Stimulated activated CD8-positive, alpha-beta memory T cell treated with anti-CD3 and anti-CD28 coated beads, Interleukin-2, amount 100 ng/mL, for 48 hours (primary cell): ENCODE measurements around the gene CBX8.

Source experiments
- DNase-seq, 2 donors: peaks; one replicate each; pipeline ENCODE4 v3.0.0-alpha.2; 2020; ENCODE audit warnings: low read depth in 2 of 2

Gene CBX8

DNA sequence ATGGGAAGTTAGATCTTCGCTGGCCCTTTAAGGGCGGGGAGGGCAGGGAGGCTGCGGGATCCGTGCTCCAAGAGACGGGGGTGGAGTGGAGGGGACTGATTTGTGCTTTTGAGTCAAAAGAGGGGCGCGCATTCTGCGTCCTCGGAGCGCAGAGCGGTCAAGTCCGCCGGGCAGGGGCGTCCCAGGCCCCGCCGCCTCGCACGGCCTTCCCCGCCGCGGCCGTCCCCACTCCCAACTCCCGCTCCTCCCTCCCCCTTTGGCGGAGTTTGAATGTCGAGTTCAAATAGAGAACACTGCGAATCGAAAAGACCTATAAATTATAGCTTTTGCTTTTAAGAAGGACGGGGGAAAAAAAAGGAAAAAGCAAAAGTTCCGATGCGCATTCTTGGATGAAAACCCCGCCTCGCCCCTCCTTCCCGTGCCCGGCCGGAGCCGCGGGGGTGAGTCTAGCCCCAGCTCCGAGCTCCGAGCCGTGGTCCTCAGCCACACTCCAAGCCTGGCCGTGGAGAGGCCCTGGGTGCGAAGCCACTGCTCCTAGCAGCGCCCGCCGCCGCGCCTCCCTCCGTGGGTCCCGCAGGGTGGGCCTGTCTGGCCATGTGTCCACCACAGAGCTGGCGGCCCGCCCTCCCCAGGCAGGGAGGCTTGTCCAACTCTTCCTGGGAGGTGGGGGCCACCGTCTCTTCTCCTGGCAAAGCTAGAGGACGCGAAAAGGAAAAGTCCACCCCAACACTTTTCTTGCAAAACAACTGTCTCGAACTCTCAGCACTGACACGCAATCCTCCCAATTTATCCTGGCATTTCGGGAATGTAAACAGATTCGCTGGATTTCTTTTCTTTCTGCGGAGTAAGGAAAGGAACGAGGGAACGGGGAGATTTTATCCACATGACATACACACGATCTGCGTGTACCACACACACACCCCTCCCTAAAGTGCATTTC is 3.6 kb downstream of the CBX8 start:
- no peak for DNase-seq

GRCh38 chr17:79792341-79792871 is 4.5 kb downstream of the CBX8 start:
- DNase-seq = no peak

DNA sequence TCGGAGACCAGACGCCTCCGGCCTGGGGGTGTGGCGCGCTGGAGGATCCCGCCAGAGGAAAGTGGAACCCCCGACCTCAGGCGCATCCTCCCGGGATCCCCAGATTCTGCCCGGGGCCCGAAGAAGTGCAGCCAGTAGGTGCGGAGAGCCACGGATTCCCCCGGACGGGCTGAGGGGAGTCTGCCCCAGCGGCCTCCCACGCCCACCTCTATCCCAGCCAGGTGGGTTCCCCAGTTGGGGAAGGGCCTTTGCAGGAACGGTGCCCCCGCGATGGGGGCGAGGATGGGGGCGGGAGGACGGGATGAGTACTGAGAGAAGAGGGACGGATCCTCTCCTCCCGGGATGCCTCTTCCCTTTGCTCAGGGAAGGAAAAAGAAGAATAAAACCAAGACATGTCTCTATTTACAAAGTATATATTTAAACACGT is 5.1 kb downstream of the CBX8 start:
- no peak for DNase-seq

GRCh38 chr17:79790805-79791734 is 5.8 kb downstream of the CBX8 start:
- DNase-seq = no peak

DNA sequence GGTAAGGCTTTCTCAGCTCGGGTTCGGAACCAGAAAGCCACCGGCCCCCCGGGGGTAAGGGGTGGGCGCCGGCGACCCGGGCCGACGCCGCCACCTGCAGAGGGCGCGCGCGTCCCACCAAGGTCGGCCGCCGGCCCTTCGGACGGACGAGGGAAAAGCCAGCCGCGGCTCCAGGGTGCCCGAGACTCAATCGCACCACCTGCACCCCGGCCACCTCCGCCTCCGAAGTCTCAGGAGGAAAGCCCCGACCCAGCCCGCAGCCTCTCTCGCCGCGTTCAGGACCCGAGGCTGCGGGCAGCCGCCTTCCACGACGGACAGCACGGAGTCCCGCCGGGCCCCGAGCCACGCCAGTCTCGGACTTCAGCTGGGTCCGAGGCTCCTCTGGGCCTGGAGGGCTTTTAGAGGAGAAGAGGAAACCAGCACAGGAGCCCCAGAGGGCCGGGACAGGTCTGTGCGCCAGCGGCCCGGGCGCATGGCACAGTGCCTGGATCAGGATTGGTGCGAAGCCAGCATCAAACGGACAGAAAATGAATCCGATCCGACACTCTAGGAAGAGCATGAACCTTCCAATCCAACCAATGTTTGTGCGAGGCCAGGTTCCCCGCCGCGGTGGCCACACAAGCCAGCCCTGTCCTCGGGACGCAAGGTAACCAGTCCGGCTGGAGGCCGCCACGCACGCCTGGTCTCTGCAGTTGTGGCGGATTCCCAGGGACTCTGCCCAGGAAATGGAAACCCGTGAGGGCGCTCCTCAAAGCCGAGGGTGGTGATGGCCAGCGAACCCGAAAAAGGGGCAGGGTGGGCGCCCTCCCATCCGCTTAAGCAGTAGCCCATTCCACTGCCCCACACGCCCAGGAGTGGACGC is 6.7 kb downstream of the CBX8 start:
- DNase-seq = no peak

- no peak for DNase-seq
Observed at GRCh38 chr17:79788989-79789942, 7.6 kb downstream of the CBX8 start.

- no peak for DNase-seq
Observed at GRCh38 chr17:79788455-79788854, 8.4 kb downstream of the CBX8 start.

- no peak for DNase-seq
Observed at GRCh38 chr17:79786930-79787643, 9.8 kb downstream of the CBX8 start.

GRCh38 chr17:79785900-79786810 is 10.7 kb downstream of the CBX8 start:
- no peak for DNase-seq

DNA sequence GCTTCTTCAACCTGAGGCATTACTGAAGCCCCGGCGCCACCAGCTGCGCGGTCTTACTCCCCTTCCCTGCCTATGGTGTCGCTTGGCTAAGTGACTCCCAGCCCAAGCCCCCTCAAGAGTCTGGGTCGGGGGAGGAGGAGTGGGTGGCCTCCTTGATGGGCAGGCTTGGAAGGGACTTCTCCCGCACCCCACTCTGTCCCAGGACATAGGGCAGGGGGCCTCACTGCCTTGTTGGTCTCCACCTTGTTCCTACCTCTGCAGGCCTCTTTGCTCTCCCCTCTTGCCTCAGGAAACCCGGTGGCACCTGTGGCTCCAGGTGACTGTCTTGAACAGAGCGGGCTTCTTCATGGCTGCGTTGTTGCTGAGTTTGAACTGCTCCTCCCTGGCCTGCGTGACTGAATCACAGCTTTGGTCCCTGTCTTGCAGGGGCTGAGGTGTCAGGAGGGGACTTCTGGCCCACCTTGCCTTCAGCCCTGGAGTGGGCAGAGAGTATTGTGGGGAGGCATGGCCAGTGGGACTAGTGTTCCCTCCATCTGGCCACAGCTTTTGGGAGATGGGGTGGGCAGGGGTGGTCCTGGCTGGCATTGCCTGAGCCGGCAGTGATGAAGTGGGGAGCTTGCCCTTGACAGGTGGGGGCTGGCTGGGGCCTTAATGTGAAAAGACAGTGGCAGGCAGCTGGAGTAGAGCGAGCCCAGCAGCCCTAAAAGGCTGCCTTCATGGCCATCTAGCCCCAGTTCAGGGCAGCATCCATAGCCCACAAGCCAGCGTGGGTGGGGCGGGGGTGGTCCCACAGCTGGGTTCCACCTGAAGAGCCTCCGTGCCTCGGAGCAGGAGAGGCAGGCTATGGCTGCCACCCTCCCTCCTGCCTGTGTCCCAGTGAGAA is 11.6 kb downstream of the CBX8 start:
- no peak for DNase-seq

DNA sequence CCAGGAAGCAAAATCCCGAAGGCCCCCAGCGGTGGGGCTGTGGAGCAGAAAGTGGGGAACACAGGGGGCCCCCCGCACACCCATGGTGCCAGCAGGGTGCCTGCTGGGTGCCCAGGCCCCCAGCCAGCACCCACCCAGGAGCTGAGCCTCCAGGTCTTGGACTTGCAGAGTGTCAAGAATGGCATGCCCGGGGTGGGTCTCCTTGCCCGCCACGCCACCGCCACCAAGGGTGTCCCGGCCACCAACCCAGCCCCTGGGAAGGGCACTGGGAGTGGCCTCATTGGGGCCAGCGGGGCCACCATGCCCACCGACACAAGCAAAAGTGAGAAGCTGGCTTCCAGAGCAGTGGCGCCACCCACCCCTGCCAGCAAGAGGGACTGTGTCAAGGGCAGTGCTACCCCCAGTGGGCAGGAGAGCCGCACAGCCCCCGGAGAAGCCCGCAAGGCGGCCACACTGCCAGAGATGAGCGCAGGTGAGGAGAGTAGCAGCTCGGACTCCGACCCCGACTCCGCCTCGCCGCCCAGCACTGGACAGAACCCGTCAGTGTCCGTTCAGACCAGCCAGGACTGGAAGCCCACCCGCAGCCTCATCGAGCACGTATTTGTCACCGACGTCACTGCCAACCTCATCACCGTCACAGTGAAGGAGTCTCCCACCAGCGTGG is 12.4 kb downstream of the CBX8 start:
- no peak for DNase-seq

- no peak for DNase-seq
Observed at GRCh38 chr17:79783891-79784290, 13.0 kb downstream of the CBX8 start.

DNA sequence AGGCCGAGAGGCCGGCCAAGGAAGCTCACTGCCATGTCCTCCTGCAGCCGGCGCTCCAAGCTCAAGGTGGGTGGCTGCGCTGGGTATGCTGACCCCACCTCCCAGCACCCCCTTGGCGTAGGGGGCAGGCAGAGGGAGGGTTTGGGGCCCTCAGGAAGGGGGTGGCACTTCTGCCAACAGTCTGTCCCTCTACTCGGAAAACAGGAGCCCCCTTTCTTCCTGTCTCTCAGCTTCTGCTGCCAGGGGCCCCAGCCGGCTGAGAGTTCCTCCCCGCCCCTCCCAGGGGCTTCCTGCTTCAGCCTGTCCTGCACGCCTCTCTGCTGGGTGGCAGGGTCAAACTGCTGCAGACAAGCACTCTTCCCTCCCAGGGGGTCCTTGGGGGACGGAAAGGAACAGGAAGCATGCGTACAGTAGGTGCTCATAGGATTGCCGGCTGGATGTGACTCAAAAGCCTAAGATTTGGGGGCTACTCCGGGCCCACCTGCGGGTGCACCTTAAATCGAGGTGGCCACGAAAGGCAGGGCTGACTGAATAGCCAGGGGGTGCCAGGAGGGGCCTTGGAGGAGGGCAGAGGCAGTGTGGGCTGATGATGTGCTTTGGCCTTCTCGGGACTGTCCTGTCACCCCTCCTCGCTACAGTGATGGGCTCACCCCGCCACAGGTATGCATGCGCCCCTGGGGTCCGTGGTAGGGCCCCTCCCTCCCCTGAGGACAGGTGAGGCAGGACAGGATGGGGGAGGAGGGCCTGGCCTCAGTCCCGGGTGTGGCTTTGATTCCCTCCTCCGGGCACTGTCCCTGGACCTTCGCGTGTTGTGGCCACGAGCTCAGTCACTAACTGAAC is 14.9 kb downstream of the CBX8 start:
- no peak for DNase-seq

DNA sequence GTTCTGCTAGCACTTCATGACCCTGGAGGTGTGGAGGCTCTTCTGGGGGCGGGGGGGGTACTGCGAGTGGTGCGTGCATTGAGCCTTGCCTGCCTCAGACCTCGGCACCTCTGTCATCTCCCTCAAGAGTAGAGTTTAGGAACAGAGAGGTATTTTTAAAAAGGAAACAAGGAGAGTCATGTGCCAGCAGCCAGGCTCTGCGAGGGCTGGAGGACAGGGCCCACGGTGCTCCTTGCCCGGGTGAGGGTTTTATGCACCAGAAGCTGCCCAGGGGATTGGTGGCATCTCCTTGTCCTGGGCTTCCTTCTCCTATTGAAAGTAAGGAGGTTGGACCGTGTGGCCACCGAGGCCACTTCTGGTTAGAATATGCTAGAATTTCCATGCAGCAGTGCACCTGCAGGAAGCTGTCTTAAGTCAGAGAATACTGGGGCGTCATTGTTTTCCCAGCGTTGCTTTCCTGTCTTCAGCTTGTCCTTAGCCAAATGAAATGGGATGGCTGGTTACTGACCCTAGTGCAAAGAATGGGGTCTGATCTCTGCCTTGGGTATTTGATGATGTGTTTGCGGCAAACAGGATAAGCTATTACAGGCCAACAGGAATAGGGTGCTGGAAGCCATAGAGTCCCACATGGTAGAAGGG is 15.7 kb downstream of the CBX8 start:
- DNase-seq = no peak

GRCh38 chr17:79779661-79780365 is 17.1 kb downstream of the CBX8 start:
- no peak for DNase-seq
